NCI-H345 treated with DMSO at 0.1 percent for 48 hours (cell line): ENCODE data around the gene NGFR.

Source experiments
- DNase-seq: peaks from one replicate; lab custom pipeline; 2025; ENCODE audit not compliant: unreplicated experiment; lab: John Stamatoyannopoulos, UW

NGFR gene, protein sequence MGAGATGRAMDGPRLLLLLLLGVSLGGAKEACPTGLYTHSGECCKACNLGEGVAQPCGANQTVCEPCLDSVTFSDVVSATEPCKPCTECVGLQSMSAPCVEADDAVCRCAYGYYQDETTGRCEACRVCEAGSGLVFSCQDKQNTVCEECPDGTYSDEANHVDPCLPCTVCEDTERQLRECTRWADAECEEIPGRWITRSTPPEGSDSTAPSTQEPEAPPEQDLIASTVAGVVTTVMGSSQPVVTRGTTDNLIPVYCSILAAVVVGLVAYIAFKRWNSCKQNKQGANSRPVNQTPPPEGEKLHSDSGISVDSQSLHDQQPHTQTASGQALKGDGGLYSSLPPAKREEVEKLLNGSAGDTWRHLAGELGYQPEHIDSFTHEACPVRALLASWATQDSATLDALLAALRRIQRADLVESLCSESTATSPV

DNA sequence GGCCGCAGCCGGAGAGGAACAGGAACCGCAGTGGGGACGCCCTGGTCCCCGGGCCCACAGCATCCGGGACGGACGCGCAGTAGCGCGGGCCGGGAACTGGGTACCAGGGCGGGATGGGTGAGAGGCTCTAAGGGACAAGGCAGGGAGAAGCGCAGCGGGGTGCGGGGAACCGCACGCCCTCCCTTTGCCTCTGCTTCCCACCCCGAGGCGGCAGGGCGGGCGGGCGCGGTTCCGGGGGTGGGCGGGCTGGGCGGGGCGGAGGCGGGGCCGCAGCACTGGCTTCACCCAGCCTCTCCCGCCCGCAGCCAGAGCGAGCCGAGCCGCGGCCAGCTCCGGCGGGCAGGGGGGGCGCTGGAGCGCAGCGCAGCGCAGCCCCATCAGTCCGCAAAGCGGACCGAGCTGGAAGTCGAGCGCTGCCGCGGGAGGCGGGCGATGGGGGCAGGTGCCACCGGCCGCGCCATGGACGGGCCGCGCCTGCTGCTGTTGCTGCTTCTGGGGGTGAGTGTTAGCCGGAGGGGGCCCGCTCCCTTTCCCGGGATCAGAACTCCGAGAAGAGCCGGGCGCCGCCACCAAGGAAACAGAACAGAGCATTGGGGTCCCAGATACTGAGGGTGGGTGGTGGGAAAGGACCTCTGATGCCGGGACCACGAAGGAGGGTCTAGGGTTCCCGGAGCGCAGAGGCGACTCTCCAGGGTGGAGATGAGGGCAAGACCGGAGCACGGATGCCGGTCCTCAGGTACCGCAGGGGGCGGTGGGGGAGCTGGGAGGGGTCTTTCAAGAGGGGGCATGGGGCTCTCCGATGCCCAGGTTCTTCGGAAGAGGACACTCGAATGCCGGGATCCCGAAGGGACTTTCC lies at the start of gene NGFR:
TSS of gene NGFR (plus strand) at position 308 of the 856 bp plus-strand sequence. CDS start at position 433, 125 bp downstream.
- no peak for DNase-seq

DNA sequence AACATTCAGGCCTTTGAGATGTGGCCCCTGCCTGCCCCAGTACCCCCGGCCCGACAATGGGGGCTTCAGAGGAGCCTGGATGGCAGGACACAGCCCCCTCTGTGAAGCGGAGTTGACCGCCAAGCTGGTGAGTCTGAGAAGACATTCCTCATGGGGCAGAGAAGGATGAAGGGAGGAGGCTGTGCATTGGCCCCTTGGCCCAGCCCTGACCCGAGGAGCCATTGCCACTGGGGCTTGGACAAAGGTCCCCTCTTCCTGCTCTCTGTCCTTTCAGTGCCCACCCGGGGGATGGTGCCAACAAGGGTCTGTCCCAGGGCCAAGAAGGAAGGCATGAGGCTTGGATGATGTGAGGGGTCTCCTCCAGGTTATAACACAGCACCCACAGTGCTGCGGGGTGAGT lies 49.5 kb upstream of the NGFR start:
- no peak for DNase-seq

DNA sequence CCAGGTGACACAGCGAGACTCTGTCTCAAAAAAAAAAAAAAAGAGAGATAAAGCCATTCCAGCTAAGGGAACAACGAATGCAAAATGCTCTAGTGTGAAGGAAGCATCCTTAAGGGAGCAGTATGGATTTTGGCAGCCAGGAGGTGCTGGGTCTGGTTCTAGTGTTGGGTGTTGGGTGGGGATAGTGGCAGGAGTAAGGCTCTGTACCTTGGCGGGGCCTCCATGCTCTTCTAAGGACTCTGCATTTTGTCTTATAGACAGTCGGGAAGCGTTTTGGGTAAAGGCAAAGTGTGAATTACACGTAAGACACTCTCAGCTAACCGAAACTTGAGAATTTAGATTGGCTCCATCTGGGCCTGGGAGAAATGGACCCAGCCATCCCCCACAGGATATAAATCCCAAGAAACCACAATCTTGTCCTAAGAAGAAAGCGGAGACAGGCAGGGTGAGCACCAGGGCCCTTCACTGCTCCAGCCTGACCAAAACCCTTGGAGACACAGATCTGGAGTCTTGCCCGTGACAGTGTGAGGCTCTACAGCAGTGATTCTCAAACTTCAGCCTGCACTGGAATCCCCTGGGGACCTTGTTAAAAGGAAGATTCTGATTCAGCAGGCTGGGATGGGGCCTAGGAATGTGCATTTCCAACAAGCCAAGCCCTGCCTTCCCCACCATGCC lies 47.3 kb upstream of the NGFR start:
- no peak for DNase-seq

DNA sequence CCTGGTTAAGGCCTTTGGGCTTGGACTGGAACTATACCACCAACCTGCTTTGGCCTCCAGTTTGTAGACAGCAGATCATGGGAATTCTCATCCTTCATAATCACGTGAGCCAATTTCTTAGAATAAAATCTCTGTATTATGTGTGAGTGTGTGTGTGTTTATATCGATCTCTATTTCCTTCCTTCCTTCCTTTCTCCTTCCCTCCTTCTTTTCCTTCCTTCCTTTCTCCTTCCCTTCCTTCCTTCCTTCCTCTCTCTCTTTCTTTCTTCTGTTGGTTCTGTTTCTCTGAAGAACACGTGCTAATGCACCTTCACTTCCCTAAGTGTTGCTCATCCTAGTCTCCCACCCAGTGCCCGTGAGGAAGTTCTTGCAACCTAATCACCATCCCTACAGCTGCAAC lies 44.9 kb upstream of the NGFR start:
- DNase-seq = no peak

DNA sequence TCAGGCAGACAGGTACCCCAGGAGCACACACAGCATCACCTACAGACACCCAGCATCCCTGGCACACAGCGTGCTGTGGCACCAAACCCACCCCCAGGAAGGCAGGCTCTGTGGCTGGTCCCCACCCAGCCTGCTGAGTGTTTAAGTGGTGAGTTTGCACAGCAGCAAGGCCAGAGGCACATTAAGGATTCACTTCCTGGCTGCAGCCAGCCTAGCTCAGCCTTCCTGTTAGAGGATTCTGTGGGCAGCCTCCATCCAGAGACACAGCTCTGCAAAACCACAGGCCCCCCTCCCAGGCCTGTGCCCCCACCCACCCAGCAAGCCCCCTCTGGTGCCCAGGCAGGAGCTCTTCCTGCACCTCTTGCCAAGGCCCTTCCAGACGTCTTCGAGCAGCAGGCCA lies 44.4 kb upstream of the NGFR start:
- no peak for DNase-seq

DNA sequence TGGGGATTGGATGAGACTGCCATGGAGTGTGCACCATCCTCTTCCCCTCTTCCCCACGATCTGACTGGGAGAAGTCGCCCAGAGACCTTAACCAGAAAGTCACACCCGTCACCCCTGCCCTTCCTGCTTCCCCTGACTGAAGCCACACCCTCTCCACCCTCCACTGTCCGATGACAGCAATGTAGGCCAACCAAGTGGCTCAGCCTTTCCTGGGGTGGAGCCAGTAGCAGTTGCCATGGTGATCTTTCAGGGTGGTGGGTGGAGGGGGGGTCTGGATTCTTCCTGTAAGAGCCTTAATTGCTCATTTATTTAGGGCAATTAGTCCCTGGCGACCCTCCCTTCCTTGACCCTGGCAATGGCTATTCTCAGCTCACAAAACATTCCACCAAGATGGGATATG lies 42.9 kb upstream of the NGFR start:
- no peak for DNase-seq

DNA sequence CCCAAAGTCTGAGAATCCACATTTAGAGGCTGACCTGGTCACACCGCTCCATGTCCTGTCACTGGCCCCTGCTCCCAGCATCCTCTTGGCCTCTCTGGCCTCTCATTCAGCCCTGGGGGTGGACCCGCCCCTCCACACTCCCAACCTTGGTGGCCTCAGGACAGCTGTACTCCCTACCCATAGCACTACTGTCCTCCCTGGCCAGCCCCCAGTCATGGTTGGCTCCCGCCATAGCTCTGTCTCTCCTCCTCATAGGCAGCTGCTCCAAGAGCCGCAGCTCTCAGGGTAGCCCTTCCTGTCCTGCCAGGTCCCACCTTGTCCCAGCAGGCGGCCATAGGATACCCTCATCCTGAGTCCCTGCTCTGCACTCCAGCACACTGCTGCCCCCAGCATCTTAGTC lies 42.4 kb upstream of the NGFR start:
- no peak for DNase-seq

DNA sequence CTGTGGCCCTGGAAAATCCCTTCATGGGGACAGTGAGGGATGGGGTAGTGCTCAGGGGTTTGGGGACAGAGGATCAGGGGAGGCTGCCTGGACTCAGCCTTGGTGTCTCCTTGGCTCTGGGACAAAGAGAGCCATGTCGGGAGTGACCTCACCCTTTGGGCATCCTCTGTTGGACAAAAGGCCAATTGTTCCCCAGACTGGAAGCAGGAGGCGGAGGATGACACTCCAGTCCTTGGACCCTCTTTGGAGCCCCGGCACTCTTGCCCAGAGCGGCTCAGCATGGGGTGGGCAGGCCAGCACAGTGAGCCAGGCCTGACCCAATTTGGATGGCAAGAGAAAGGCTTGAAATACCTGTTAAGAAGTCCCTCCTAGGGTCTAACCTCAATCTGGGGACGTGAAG lies 41.0 kb upstream of the NGFR start:
- DNase-seq = no peak

DNA sequence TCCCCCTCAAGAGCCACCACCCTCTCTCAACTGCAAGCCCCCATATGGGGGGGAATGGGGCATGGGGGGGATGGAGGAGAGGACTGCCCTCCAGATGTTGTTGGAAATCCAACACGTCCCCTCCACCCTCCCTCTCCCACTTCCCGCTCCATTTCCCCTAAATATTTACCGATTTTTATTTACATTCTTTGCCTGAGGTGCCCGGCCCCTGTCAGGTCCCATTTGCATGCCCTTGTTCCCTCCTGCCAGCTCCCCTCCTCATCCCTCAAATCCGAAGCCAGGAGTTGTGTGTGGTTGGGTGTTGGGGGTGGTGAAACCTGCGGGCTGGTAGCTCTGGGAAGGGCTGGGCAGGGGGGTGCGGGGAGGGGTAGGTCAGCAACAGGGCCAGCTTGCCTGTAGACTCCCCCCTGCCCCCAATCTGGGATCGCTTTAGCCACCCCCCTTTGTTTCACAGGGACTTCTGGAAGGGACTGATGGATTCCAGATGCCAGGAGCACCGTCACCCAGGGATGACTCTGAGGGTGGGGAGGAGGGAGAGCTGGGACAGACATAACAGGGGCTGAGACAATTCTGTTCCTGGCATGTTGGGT lies 39.7 kb upstream of the NGFR start:
- DNase-seq = no peak

DNA sequence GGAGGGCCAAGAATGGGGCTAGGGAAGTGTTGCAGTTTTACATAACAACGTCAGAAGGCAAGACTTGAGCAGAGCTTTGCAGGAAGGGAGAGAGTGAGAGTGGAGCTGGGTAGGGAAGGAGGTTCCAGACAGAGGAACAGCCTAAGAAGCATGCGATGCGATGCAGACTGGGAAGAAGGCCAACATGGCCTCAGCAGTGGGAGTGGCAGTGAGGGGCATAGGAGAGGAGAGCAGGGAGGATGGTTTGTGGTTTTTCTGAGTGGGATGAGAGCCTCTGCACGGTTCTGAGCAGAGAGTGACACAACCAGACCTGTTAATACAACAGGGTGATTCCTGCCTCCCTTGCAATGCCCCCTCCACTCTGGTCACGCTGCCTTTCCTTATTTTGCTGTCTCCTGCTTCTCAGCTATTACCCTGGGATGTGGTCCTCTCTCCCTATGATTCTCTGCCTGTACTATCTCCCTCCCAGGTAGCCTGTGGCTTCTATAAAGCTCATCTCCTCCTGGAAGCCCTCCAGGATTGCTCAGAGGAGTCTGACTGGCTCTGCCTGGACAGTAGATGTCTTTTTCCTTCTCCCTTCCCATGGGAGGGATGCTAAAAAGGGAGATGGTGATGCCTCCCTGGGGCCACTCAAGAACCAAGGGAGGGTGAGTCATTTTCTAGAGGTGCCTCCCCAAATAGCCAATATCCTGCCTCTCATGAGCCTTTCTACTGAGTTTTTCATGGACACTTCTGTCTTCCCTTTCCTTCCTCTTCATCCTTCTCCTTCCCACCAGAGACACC lies 38.7 kb upstream of the NGFR start:
- no peak for DNase-seq

DNA sequence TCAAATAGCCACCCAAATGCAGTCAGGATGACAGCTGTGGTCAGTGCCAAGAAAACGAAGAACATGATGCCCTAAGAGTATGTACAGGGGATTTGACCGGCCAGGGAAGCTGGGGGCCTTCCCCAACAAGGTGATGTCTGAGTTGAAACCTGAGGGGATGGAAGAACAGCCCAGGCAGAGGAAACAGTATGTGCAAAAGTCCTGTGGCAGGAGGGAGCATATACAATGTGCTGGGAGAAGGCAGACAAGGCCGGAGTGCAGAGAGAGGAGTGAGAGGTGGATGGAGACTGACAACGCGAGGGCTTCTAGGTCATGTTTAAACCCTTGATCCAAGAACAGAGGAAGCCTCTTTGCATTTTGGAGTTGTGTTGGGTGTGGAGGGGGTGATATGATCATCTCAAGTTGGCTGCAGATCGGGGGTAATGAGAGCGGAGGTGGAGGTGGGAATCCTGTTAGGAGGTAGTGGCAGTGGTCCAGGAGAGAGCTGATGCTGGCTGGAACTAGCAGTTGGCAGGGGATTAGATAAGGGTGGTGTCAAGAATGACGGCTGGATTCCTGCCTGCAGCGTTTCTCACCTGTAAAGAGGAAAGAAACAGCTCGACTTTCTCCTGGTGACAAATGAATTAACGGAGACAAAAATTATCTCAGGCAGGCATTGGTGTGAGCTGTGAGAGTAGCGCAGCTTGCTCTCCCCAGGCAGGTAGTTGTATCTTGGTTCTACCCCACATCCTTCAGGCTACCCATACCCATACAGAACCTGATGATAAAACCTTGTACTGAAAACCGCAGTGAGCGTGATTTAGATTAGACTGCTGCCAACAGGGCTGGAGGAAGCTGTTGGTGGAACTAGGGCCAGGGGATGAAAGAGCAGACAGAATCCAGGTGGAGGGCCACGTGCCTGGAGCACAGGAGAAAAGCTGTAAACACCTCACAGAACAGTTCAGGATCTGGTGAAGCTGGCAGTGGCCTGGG lies 37.2 kb upstream of the NGFR start:
- DNase-seq = no peak

DNA sequence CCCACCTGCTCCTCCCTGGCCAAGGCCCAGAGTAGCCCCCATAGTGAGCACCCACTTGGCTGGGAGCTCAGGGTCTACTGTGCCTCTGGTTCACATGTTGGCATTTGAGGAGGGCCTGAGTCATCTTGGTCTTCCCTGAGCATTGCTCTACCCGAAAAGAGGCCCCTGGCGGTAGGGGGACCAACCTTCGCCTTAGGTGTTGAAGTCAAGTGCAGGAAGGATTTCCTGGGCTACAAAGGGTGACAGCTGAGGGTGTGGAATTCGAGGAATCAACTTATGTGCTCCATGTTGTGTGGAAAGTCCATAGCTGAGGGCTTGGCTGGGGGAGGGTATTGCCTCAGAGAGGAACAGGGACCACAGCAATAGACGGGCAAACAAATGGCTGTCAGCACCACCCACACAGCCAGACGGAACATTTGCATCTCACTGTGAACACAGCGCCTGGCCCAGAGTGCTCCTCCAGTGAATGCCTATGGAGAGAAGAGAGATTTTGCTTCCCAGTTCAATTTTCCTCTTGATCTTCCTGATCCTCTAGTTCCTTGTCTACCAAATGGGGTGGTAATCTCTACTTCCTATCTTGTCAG lies 35.6 kb upstream of the NGFR start:
- no peak for DNase-seq

DNA sequence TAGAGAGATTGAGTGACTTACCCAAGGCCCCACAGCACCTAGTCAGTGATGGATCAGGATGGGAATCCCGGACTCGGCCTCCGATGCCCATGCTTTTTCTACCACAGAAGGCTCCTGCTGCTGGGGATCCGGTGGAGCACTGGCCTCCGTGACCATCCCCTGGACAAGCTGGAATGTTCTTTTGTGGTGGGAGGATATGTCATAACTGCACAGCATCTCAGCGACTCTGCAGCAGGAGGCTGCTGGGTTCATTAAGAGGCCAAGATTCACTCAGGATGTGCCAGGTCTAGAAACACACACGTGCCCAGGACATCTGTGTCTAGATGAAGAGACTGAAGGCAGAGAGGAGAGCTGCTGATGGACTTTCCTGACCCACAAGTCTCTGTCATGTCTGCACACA lies 34.7 kb upstream of the NGFR start:
- no peak for DNase-seq

DNA sequence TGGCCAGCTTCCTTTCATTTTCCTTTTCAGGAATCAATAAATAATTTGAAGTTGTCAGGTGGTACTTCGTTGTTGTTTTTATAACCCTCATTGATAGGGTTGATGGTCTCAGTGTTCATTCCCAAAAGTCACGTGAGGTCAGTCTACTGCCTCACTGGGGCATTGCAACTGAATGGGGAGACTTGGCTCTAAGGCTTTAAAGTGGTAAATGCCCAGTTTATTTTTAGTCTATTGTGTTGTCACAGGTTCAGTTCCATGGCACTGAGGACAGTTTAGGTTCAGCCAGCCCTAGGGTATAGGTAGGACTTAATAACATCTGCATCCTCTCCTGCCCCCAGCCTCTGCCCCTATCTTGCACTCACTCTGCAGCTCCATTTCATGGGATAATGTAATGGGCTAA lies 33.5 kb upstream of the NGFR start:
- DNase-seq = no peak

DNA sequence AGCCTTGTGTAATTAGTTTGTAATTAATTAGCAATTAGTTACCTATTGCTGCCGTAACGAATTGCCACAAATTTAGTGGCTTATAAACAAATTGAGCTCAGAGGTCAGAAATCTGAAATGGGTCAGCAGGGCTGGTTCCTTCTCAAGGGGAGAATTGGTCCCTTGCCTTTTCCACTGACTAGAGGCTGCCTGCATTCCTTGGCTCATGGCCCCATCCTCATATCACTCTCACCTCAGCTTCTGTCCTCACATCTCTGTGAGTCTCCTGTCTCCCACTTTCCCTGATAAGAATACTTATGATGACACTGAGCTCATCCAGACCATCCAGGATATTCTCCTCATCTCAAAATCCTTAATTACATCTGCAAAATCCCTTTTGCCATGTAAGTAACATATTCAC lies 31.0 kb upstream of the NGFR start:
- no peak for DNase-seq

DNA sequence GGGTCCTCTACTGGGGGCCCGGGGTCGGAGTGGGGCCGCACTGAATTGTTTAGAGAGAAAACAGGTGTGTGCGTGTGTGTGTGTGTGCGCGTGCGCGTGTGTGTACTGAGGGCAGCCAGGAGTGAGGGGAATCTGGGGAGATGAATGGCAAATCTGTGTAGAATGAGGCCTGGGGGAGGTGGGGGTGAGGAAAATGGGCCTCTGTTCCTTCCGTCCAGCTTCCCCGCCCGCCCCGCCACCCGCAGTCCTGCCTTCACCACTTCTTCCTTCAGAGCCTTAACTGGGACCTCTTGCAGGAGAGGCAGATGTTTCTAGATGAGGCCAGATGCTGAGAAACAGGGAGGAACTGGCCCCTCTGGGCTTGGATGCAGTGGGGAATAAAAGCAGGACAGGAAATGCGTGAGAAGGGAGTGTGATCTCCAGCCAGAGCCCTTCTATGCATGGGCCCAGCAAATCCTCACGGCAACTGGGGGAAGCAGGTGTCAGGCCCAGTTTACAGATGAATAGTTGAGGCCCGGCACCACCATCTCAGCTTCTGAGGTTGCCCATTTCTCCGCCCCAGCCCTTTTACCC lies 29.7 kb upstream of the NGFR start:
- DNase-seq = no peak

DNA sequence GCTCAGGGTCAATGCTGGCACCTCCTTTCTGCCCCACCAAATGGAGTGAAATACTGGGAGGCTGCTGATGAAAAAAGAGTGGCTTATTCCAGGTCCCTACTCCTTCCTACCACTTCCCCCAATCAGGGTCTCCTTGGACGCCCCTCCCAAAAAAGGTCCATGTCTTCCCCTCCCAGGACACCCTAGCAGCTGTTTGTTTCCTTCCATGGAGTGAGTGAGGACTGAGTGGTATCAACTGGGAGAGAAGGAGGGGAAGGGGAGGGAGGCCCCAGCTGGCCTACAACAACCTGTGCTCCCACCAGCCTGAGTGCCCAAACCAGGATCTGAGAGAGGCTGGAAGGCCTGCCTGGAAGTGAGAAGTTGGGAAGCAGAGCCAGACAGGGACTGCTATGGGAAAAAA lies 28.7 kb upstream of the NGFR start:
- no peak for DNase-seq

DNA sequence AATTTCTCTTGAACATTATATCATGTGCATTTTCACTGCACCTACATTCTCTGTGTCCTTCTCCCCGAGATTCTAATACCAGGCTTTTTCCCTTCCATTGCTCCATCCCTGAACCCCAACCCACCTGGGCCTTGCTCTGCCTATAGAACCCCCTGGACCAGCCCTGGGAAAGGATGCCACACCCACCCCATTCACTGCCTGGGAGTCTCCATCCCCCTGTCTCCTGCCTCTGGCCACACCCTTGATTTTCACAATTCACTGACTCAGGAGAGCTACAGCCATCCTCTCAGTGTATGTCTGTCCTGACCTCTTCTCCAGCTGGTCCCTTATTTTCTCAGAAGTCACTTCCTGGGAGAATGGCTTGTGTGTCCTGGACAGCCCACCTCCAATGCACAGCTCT lies 27.9 kb upstream of the NGFR start:
- DNase-seq = no peak
